Subcutaneous abdominal adipose tissue (tissue), 5 donors: ENCODE data around the gene ZFYVE28.
"Not testable (repeated sequence)": the region's sequence is repeated elsewhere in the genome, so short reads cannot be mapped to it uniquely, and the experiment has no call there.

ENCODE experiments used
- H3K27ac ChIP-seq: one replicate; pipeline ENCODE4 v1.7.0; 2013; ENCODE audit warnings: low read depth, mild to moderate bottlenecking, inconsistent platforms, low read length, moderate library complexity
- H3K27me3 ChIP-seq, 5 donors: one replicate each; pipeline ENCODE4 v1.7.0; 2013; ENCODE audit warnings: low read length in 5 of 5, inconsistent platforms in 1 of 5; ENCODE audit not compliant: control insufficient read depth in 5 of 5, insufficient read depth in 4 of 5
- H3K36me3 ChIP-seq, 5 donors: one replicate each; pipeline ENCODE4 v1.7.0; 2013; ENCODE audit warnings: low read length in 5 of 5; ENCODE audit not compliant: control insufficient read depth in 5 of 5, insufficient read depth in 5 of 5
- H3K4me1 ChIP-seq, 5 donors: one replicate each; pipeline ENCODE4 v1.7.0; 2013; ENCODE audit warnings: low read length in 5 of 5, mild to moderate bottlenecking in 3 of 5, moderate library complexity in 1 of 5; ENCODE audit not compliant: control insufficient read depth in 5 of 5, insufficient read depth in 5 of 5
- H3K4me3 ChIP-seq, 5 donors: one replicate each; pipeline ENCODE4 v1.7.0; 2013; ENCODE audit warnings: low read length in 5 of 5, low read depth in 1 of 5
- H3K9ac ChIP-seq, 5 donors: one replicate each; pipeline ENCODE4 v1.7.0; 2013; ENCODE audit warnings: low read length in 5 of 5, mild to moderate bottlenecking in 4 of 5, moderate library complexity in 3 of 5
- H3K9me3 ChIP-seq, 5 donors: one replicate each; pipeline ENCODE4 v1.7.0; 2013; ENCODE audit warnings: low read length in 5 of 5; ENCODE audit not compliant: control insufficient read depth in 5 of 5
- donor health status: healthy.
- donor health status: healthy.
- donor health status: healthy.
- donor health status: healthy.
- donor health status: healthy.

Gene ZFYVE28

DNA sequence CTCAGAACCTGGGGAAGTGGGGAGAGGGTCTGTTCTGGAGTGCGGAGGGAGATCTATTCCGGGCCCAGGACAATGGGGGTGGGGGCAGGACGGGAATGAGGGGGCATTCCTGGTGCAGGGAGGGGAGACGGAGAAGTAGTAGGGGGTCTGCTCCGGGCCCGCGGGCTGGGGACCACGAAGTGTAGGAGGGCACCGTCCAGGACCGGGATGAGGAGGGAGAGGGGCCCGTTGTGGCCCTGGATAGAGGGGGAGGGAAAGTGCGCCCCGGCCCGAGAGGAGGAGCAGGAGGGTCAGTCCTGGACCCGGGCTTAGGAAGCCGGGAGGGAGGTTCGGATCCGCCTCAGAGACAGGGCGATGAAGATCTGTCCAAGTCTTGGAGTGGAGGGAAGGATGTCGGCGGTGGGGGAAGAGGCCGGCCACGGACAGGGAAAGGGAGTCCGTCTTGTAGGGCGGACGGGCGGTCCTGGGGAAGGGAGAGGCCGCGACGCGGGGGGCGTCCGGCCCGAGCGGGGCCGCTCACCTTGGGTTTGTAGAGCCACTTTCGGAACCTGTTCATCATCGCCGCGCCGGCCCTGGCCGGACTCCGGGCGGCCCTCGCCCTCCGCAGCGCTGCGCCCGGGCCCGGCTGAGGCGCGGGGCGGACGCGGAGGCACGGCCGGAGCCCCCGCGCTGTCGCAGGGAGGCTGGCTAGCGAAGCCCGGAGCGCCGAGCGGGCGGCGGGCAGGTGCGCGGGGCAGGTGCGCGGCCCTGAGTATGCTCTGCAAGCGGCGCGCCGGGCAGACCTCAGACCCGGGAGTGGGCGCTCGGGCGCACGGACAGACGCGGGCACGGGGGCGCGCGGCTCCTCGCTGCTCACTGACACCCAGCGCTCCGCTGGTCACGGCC, at the start of gene ZFYVE28:
Gene ZFYVE28 (minus strand): TSS at position 881 of the 885 bp plus-strand sequence. CDS start 322 bp downstream, at position 559.
- Histone ChIP-seq H3K36me3 (no peaks in the 10 kb centered on the region), H3K27me3 (peaks cover 7 to 31% (median 10%) of the 10 kb centered on the region in 5 donors), H3K27ac (no peak within 1 kb of the TSS), H3K9ac (peak within 1 kb of the TSS in 4 of 5 donors; percentile 21 to 68 (median 64)), H3K9me3 (no peaks in the 10 kb centered on the region), H3K4me1 (peaks cover 10 to 44% (median 40%) of the 10 kb centered on the region in 5 donors), H3K4me3 (peak within 1 kb of the TSS; percentile 62 to 78 (median 69))

DNA sequence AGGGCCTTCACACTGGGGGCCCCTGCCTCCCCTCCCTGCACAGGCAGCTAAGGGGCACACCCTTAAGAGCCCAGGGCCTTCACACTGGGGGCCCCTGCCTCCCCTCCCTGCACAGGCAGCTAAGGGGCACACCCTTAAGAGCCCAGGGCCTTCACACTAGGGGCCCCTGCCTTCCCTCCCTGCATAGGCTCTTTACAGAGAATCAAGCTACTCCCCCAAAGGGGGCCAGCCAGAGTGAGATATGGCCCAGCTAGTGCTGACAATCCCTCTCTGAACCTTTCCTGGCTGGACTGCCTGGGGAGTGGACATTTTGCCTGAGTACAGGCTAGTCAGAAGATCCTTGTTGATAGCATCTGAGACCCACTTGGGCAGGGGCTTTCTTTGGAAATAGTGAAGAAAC, 47.1 kb upstream of the ZFYVE28 start:
- H3K27ac ChIP-seq, H3K36me3 ChIP-seq, H3K4me3 ChIP-seq, H3K9me3 ChIP-seq, H3K27me3 ChIP-seq, H3K9ac ChIP-seq: not testable (repeated sequence)
- H3K4me1 ChIP-seq: peaks cover 4 to 41% (median 34%) of the 10 kb centered on the region in 5 donors

GRCh38 chr4:2465032-2465431, 46.6 kb upstream of the ZFYVE28 start:
- Histone ChIP-seq H3K4me1 (peaks cover 2 to 36% (median 29%) of the 10 kb centered on the region in 5 donors), H3K36me3 (no peaks in the 10 kb centered on the region), H3K27ac (no peak overlapping the region), H3K4me3 (no peak overlapping the region), H3K9ac (no peak overlapping the region), H3K27me3 (peaks cover 0 to 1% (median 0%) of the 10 kb centered on the region in 5 donors), H3K9me3 (no peaks in the 10 kb centered on the region)

GRCh38 chr4:2462992-2463762, 44.7 kb upstream of the ZFYVE28 start:
- Histone ChIP-seq H3K27ac (no peak overlapping the region), H3K4me3 (peak overlapping the region in 4 of 5 donors; percentile 11 to 63 (median 46)), H3K9ac (peak overlapping the region in 1 of 5 donors; percentile 35), H3K36me3 (no peaks in the 10 kb centered on the region), H3K27me3 (peaks cover 0 to 14% (median 11%) of the 10 kb centered on the region in 5 donors), H3K4me1 (peaks cover 0 to 20% (median 16%) of the 10 kb centered on the region in 5 donors), H3K9me3 (no peaks in the 10 kb centered on the region)

- H3K9ac ChIP-seq: peak overlapping the region in 3 of 5 donors; percentile 6 to 35 (median 25)
- H3K27me3 ChIP-seq: peaks cover 0 to 17% (median 11%) of the 10 kb centered on the region in 5 donors
- H3K27ac ChIP-seq: no peak overlapping the region
These were observed 44.0 kb upstream of the ZFYVE28 start for GRCh38 chr4:2462218-2462991.

DNA sequence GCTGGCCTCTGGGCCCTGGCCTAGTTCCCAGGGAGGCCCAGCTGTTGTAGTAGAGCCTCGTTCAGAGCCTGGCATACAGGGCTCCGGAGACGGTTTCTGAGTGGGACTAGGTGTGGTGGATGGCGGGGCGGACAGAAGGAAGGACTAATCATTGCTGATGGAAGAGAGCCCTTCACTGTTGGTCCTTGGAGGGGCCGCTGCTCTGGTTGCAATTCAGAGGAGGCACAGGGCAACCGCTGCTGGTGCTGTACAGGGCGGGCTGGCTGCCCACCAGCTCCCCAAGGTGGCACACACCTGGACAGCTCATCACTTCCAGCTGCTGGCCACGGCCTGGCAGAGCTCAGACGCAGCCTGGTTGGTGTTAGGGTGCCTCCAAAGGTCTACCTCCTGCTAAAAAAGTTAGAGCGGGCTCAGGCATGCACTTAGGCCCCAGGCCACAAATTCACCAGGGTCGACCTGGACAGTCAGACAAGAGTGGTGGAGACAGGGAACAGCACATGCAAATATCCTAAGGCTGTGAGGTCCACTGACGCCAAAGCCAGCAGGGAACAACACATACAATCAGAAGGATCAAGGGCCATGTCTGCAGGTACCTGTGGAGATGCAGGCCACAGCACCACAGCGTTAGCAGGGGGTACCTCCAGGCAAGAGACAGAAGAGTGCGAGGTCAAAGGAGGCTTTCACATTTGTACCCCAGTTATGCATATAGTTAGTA, 43.0 kb upstream of the ZFYVE28 start:
- Histone ChIP-seq H3K9ac (no peak overlapping the region), H3K4me1 (peaks cover 0 to 14% (median 9%) of the 10 kb centered on the region in 5 donors), H3K27ac (no peak overlapping the region), H3K9me3 (no peaks in the 10 kb centered on the region), H3K4me3 (no peak overlapping the region), H3K27me3 (peaks cover 0 to 18% (median 11%) of the 10 kb centered on the region in 5 donors), H3K36me3 (no peaks in the 10 kb centered on the region)

More at GRCh38 chr4:2462218-2462991, 44.0 kb upstream of the ZFYVE28 start:
- Histone ChIP-seq H3K36me3 (no peaks in the 10 kb centered on the region), H3K4me3 (peak overlapping the region in 4 of 5 donors; percentile 36 to 63 (median 54)), H3K4me1 (peaks cover 0 to 14% (median 9%) of the 10 kb centered on the region in 5 donors), H3K9me3 (no peaks in the 10 kb centered on the region)

GRCh38 chr4:2459589-2460349, 41.3 kb upstream of the ZFYVE28 start:
- Histone ChIP-seq H3K9ac (no peak overlapping the region), H3K4me1 (peaks cover 0 to 14% (median 9%) of the 10 kb centered on the region in 5 donors), H3K27me3 (peaks cover 0 to 18% (median 11%) of the 10 kb centered on the region in 5 donors), H3K27ac (no peak overlapping the region), H3K4me3 (no peak overlapping the region), H3K36me3 (no peaks in the 10 kb centered on the region), H3K9me3 (no peaks in the 10 kb centered on the region)

- peaks cover 0 to 14% (median 9%) of the 10 kb centered on the region in 5 donors for H3K4me1 ChIP-seq
- no peak overlapping the region for H3K4me3 ChIP-seq
- no peak overlapping the region for H3K9ac ChIP-seq
- H3K27me3 ChIP-seq: peaks cover 0 to 18% (median 11%) of the 10 kb centered on the region in 5 donors
- H3K9me3 ChIP-seq: no peaks in the 10 kb centered on the region
- no peaks in the 10 kb centered on the region for H3K36me3 ChIP-seq
- H3K27ac ChIP-seq: no peak overlapping the region
These were observed 40.4 kb upstream of the ZFYVE28 start for GRCh38 chr4:2458546-2459491.
